ENCODE results near the gene NPAS2.

NPAS2 gene

DNA sequence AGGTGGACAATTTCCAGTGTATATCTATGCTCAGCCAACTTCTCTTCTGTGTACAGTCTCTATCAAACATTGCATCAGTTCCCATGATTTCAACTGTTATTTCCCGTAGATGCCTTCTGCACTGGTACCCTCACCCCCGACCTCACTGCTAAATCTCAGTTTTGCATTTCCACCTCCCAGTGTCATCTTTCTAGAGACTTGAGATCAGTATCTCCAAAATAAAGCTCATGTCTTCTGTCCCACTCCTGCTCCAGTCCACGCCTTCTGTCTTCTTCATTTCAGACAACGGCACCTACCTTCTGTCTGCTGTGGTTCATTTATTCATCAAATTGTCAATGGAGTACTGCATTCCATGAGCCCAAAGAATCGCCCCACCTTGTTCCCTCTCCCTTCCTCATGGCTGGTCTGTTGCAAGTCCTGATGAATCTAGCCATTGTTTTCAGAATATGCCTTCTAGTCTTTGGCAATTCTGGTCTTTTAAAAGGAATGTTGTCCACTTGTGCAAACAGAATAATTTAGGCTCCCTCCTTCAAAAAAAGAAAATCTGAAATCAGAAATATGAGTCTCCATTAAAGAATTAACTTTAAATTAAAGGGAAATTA lies 23.3 kb upstream of the NPAS2 start:
- DNase-seq = no peak

DNA sequence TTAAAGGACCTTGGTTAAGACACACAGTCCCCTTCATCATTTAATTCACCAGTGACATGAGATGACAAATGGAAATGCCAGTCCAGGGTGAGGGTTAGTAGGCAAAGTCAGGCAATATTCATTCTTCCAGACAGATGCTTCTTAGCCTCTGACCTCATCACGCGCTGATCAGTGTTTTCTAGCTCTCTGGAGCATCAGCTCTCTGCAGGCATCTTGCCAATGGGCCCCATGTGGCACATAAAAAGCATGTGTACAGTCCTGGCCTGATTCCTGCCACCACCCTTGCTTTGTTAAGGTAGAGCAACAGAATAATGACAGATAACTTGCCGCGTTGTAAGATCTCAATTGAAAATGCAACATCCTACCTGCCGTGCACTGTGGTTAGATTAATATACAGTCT lies 20.3 kb upstream of the NPAS2 start:
- DNase-seq = peak; percentile 8

DNA sequence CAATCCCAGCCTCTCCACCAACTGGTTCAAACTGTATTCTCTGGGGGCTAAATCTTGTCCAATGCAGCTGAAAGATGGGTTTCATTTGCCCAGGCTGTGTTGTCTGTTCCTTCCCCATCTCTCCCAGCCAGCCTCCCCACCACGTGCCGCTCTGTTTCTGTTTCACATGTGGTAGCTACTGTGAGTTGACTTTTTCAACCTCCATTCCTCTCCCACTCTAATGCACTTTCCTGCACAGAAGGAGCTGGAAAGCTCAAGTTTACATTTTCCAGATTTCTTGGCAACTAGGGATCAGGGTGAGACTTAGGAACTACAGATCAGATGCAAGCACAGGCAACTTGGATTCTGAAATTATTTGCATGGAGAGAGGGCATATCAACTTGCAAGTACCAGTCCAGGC lies 19.0 kb upstream of the NPAS2 start:
- no peak for DNase-seq

DNA sequence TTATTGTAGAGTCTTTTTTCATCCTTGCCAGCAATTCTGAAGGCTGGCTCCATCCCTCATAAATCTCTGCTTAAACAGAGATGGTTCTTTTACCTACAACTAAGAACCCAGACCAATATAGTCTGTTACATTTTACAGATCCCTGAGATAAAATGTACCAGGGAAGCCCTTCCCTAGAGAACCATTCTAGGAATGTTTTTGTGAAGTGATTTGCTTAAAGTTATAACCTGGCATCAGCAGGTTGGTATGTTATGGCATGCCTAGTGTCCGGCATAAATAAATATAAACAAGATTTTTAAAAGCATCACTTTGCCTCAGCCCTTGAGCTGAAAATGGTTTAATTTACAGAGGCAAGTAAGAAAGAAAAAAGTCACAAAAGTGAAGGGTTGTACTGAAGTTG lies 18.5 kb upstream of the NPAS2 start:
- no peak for DNase-seq

DNA sequence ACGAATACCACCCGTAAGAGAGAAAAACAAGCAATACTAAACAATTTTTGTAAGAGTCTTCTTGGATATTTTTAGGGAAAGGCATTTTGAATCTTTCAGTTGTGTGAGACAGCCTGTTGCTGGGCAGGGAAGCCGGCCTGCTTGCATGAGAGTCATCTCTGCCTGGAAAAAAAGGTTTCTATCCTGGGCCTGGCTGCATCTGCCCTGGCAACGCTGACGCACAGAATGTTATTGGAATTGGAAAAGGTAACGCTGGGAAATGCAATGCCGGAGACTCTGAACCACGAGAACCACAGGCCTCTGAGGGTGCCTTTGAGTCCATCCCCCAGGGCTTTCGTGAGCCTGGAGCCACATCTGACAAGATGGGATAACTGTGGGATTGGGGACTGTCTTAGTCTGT lies 17.9 kb upstream of the NPAS2 start:
- no peak for DNase-seq

DNA sequence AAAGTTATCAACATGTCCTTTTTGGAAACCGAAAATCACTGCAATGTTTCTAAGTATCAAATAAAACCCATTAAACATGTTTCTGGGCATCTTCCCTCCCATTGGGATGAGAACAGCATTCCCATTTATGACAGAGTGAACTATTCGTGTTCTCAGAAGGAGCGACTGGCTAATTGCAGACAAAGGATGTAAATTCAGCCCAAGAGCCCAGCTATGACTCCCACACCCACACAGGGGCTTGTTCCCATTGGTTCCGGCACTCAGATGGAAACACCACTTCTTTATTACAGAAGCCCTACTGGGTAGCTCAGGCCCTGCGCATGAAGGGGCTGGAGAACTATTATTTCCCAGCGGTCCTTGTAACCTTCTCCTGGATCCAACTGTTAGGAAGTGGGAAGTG lies 16.6 kb upstream of the NPAS2 start:
- DNase-seq = no peak

DNA sequence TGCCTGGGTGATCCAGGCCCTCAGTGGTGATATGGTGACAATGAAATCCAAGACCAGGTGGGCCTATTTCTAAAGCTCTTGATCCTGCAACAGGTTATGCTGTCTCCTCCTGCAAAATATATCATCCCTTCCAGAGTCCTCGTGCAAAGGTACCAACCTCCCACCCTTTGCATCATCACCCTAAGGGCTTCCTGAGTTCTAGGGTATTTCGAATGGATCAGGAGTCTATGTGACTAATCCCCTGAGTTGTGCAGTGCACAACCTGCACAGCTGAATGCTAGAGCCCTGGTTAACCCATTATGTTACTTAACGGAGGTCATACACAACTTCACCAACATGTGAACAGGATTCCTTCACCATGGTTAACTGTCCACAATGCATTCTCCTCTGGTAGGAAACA lies 13.4 kb upstream of the NPAS2 start:
- no peak for DNase-seq

DNA sequence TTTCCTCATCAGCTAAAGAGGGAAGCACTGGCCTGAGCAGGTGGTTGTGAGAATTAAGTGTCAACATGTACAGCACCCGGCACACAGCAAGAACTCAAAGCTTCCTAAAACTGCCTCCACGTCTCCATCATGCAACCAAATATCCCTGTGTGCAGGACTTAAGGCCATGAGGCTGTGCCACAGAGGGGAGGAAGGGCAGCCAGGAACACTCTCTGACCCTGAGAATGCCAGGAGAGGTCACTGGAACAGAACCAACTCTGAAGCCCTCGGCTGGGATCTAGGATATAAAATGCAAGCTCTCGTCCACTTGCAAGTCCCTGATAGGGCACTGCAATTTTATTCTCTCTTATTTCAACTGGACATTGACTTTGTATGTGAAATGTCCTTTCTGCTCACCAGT lies 12.2 kb upstream of the NPAS2 start:
- no peak for DNase-seq

DNA sequence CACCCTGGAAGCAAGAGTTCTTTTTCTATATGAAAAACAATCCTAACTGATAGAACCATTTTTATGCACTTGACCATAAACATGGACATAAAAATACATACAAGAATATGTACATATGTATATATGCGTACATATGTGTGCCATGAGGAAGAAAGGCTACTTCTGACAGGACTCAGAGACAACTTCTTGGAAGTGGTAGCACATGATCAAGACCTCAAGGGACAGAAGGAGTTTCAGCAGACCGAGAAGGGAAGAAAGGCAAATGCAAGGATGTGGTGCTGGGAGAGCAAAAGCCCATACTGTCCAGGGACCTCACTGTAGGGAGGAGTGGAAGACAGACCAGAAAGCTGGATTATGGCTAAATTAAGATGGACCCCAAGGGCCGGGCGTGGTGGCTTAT lies 11.4 kb upstream of the NPAS2 start:
- no peak for DNase-seq

DNA sequence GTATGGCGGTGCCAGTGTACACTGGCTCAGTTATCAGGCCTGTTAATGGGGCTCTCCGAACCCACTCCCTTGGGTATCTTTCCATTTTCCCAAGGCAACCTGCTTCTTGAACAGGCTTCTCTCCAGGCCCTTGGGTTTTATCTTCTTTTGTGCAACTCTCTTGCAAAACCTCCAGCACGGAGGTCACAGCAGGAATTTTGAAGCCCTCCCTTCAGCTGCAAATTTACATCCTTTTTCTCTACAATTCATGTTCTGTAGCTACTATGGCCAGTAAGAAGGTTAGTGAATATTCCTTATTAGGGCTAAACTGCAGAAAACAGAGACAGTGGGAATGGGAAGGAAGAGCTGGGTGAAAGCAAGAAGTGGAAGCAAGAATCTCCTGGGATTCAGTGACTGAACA lies 10.4 kb upstream of the NPAS2 start:
- no peak for DNase-seq

DNA sequence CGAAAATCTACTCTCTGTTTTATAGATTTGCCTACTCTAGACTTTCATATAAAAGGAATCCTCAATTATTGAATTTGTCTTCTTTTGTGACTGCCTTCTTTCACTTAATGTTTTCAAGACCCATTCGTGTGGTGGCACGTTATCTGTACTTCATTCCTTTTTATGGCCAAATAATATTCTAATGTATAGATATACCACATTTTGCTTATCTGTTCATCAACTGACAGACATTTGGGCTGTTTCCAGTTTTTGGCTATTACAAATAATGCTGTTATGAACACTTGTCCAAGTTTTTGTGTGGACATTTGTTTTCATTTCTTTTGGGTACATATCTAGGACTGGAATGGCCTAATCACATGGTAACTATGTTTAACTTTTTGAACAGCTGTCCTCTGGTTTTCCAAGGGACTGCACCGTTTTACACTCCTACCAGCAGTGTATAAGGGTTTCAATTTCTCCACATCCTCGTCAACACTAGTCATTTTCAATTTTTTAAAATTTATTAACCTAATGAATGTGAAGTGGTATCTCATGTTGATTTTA lies 9.3 kb upstream of the NPAS2 start:
- DNase-seq = no peak

DNA sequence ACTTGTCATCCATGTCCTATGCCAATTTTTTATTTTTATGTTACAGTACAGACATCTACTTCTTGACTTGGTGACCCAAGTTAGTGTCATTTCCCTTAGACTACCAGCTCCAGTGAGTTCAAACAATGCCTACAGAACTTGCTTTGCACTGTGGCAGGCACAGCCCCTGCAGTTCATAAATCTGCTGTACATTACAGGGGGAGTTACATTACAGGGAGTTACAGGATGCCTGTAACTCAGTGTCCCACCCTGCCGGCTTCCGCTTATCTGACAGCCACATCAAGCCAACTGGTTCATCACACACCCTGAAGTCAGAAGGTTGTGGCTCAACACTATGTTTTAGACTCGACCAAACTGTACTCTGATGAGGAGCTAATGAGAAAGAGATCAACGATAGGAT lies 7.8 kb upstream of the NPAS2 start:
- no peak for DNase-seq

DNA sequence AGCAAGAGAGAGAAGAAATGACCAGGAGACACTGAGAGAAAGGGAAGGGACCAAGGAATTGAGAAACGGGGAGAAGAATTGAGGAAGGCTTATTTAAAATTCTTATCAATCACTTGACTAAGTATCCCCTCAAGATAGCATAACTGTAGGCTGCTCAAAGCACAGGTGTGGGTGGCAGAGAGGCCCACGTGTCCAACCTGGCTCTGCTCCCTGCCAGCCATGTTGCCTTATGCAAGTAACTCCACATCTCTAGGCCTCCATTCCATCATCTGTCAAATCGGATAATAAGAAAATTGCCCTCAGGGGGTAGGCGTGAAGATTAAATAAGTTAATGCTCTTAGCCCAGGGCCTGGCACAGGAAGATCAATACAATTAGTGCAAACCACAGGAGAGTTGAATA lies 7.4 kb upstream of the NPAS2 start:
- no peak for DNase-seq

DNA sequence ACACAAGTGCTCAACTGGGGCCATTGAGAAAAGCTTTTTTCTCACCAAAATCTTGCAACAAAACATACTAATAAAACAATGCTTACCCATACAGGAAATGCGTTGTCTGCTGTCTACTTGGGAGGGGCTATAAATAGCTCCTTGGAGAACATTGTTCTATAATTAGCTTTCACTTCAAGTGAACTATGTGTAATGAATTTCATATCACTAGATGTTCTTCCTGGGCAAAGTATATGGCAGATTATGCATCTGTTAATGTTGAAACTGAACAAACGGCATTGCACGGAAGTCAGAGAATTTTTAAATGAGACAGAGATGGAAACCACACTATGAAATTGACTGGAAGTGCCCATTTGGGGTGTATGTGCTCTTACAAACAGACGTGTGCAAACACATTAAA lies 6.4 kb upstream of the NPAS2 start:
- no peak for DNase-seq

DNA sequence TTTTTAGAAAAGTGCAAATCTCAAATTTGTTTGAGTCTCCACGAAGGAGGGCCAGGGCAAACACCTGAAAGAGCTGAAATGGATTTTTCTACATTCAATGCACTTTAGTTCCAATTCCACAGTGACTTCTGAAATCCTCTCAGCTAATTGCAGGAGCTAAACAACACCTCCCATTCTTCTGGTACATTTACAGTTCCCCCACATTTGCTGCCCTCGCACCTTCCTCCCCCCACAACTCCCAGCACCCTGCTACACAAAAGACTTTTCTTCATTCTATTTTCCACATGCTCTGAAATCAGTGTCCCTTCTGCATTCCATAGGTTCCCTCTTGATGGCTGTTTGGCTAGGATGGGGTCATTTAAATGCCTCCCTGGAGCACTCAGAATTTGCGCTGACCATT lies 5.9 kb upstream of the NPAS2 start:
- DNase-seq = no peak

DNA sequence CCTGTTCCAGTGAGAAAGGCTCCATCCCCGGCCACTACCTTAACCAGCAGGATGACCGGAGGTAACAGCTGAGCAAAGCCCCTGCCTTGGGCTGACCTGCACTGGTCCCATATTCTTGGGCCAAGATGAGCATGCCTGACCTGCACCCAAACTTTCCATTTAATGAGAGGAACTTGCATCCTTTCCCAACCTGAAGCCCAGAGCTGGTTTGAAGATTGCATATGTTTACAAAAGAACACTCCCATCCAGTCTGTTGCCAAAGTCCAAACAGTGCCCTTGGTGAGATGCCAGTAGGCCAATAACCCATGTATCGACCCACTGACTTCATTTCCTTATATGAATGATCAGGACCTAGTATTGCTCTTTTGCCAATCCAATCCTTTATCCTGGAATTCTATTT lies 5.5 kb upstream of the NPAS2 start:
- DNase-seq = no peak

DNA sequence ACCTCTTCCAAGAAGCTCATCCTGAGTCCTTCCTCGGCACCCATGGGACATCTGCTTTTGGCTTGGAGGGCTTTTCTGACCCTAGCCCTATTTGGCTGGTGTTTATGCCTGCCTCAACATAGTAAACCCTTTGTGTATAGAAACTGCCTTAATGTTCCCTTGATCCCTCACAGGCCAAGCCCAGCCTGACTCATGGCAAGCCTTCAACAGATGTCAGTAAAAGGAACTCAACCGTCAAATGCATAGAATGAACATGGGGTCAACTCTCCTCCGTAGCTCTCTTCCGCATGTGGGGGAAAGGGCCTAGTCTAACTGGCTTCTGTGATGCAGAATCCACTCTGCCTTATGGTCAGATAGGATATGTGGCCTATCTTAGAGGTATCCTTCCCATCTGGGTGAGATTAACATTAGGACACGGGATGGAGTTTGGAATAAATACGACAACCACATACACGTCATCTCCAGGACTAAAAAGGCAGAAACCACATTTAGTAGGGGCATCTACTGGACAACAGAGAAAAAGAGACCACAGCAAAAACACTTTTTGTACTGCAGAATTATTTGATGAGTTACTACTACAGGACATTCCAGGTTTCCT lies 2.5 kb upstream of the NPAS2 start:
- no peak for DNase-seq

DNA sequence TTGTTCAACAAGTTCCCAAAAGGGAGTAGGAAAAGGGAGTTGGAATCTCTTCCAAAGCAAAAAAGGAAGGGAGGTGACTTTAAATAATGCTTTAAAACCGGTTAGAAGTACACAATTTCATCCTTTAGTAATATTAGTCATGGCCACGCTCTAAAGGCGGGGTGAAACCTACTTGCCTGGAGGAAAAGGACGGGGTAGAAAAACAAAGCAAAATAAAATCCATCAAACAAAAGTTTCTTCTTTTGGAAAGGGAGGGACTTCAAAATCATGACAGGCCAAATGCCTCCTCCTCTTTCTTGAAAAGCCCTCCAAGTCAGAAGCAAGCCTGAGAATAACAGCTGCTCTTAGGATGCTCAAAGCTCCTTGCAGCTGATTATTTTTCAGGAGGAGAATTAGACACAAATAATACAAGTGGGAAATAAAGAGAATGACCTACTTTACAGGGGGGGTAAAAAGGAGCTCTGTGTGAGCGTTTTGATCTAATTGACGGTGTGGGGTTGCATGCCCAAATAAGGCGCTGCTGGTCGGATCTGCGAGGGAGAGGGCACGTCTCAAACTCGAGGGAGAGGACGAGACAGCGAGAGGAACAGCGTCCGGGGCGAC lies 1.8 kb upstream of the NPAS2 start:
- DNase-seq = no peak

DNA sequence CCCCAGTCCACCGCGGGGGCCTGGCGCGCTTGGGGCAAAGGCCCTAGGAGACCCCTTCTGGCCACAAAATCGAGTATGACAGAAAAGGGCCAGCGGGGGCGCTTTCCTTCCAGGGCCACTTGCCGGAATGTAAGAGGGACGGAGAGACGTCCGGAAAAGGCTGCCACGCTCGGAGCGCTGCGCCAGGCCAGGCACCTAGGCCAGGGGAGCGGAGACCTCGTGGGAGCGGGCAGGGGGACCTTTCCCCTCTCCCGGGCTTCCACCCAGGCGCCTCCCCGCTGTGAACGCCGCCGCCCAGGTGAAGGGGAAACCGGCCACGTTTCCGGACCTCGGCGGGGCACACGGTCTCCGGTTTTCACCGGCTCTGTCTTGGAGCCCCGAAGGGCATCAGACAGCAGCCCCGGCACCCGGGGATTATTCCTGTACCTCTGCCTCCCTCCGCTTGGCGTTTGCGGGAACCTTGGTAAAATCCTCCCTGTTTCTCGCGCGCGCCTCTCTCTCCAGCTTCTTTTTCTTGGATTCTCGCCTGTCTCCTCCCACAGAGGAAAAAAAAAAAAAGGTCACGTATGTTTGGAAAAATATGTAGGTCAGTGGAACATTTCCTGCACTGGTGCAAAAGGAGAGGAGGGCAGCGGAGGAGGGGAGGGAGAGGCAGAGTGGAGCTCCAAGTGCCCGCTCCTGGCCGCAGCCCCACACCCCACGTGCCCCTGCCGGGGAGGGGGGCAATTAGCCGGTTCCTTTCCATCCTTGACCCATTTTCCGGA lies 1.2 kb upstream of the NPAS2 start:
- no peak for DNase-seq

DNA sequence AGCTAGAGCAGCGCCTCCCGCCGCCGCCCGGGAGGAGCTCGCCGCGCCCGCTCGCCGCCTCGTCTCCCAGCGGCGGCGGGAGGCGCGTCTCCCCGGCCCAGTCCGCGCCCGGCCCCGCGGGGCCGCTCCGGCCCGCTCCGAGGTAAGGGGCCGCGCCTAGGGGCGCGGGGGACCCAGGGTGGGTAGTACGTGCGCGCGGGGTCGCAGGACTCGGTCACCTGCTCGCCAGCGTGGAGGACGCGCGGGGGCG lies 259 bp downstream of the NPAS2 start:
- DNase-seq = peak; percentile 3

DNA sequence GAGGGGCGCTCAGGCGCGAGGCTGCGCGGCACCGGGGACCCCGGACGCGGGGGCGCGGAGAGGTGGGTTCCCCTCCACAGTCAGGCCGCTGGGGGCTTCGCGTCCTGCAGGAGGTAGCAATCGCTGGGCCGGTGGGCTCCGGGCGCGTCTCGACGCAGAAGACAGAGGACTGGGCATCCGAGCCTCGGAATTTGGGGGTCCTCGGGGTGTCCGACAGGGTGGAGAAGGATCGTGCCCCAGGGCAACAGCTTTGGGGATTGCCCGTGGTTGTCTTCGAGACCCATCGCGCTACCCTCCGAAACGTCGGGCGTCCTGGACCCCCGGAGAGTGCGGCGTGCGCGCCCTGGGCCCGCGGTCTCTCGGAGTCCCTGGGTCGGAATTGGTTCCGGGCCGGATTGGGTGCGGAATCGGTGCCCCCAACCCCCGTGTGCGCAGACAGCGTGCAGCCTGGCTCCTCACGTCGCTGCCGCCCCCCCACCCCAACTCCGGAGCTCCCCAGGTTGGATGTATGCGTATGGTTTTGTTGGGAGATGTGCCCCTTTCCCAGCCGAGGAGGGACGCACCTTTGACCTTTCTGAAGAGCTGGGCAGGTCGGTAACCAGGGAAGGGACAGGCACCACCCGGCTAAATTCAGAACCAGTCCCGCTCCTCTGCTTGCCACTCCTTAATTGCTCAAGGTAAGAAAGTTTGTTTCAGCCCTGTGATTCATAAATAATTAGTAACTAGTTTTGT lies 750 bp downstream of the NPAS2 start:
- DNase-seq = no peak

DNA sequence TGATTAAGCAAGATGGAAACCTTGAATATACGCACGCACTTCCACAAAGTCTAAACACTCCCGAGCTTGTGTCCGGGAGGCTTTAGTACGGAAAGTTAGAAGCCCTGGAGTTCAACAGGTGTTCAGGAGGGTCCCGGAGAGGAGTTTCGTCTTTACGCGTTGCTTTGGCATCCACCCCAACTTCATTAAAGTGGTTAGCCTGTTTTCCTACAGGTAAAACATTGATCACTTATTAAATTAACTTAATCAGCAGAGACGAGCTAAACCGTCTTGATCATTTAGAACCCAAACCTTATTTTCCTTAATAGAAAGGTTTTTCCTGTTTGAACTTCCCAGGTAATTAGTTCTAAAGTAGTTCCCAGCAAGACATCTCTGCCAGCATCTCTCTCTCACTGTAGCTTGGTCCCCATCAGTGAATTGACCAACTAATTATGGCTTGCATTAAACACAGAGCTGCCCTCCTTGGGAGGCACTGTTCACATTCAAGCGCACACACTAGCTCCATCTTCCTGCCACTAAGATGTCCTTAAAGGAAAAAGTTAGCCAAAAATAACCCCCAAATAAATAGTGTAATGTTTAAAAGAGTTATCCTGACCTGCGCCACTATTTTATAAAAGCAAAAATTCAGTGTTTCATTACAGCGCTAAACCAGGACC lies 1.4 kb downstream of the NPAS2 start:
- DNase-seq = no peak

DNA sequence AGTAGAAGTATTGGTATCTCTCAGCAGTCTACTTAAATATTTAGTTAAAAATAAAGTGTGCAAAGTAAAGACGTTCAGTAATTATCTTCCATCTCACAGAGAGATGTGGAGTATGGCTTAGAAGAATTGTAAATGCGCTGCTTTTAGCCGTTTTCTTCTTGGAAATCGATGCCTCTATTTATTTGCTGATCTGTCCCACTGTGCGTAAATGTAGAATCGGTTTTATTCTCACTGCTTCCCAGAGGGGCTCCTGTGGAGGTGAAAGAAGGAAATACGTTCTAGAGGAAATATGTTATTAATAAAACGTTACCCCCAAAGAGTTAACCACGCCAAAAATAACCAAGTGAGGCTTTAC lies 1.9 kb downstream of the NPAS2 start:
- DNase-seq = no peak
